HepG2 (cell line): Measurements from ENCODE around the gene ABRACL. TPM values are rescaled to one million over a fixed set of nuclear protein-coding genes. Genes with fewer than 3 reads are reported as not detected.

Source experiments
- ARID3A ChIP-seq: IDR thresholded peaks from 2 replicates; pipeline ENCODE4 v1.6.1; 2012; ENCODE audit warnings: low read depth, low read length, improper control_type of control experiment
- ARNT2 ChIP-seq: sonication (generic); formaldehyde crosslinking; IDR thresholded peaks from 2 replicates; pipeline ENCODE4 v1.8.0; 2022; ENCODE audit warnings: mild to moderate bottlenecking, low read depth, missing genetic modification reagents, moderate library complexity
- ATF4 ChIP-seq, 2 experiments: fragments of 450-650 bp in 1 of 2; sonication (generic) in 1 of 2; formaldehyde crosslinking; IDR thresholded peaks; 2 replicates each; pipeline versions ENCODE4 v1.5.0 to v1.8.0; 2020 to 2022; ENCODE audit warnings: mild to moderate bottlenecking in 1 of 2, missing genetic modification reagents in 1 of 2
- CERS6 ChIP-seq: sonication (generic); formaldehyde crosslinking; IDR thresholded peaks from 2 replicates; pipeline ENCODE4 v1.5.0; 2020; ENCODE audit warnings: missing genetic modification reagents
- GATAD2A ChIP-seq: IDR thresholded peaks from 2 replicates; pipeline ENCODE4 v1.6.1; 2016
- HOXA3 ChIP-seq: sonication (generic); formaldehyde crosslinking; IDR thresholded peaks from 2 replicates; pipeline ENCODE4 v1.5.0; 2020; ENCODE audit warnings: missing genetic modification reagents
- HOXA5 ChIP-seq: sonication (generic); formaldehyde crosslinking; IDR thresholded peaks from 2 replicates; pipeline ENCODE4 v1.4.0; 2020; ENCODE audit warnings: missing genetic modification reagents
- ISX ChIP-seq: sonication (generic); formaldehyde crosslinking; conservative IDR thresholded peaks from 2 replicates; pipeline ENCODE4 v1.5.0; 2020; ENCODE audit warnings: missing genetic modification reagents
- MIXL1 ChIP-seq: IDR thresholded peaks from 2 replicates; pipeline ENCODE4 v1.6.1; 2016
- RARA ChIP-seq: IDR thresholded peaks from 2 replicates; pipeline ENCODE4 v1.6.1; 2016; ENCODE audit warnings: missing genetic modification reagents, missing compliant biosample characterization
- RCOR2 ChIP-seq: IDR thresholded peaks from 2 replicates; pipeline ENCODE4 v1.6.1; 2016; ENCODE audit warnings: missing biosample characterization, missing genetic modification reagents
- RXRB ChIP-seq: IDR thresholded peaks from 2 replicates; pipeline ENCODE4 v1.6.1; 2016; ENCODE audit warnings: borderline replicate concordance, missing genetic modification reagents, missing compliant biosample characterization
- SETDB1 ChIP-seq: sonication (generic); formaldehyde crosslinking; IDR thresholded peaks from 2 replicates; pipeline ENCODE4 v1.5.1; 2020; ENCODE audit warnings: missing genetic modification reagents, mild to moderate bottlenecking, borderline replicate concordance
- SOX13 ChIP-seq, 3 experiments: fragments of 450-650 bp in 1 of 3; sonication (generic) in 1 of 3; formaldehyde crosslinking in 1 of 3; IDR thresholded peaks in 2 of 3; conservative IDR thresholded peaks in 1 of 3; 2 replicates each; pipeline versions ENCODE4 v1.5.0 to v1.6.1; 2016 to 2020; ENCODE audit warnings: antibody characterized with exemption in 1 of 3, mild to moderate bottlenecking in 1 of 3, missing compliant biosample characterization in 1 of 3, missing genetic modification reagents in 1 of 3, moderate library complexity in 1 of 3
- SOX5 ChIP-seq: IDR thresholded peaks from 2 replicates; pipeline ENCODE4 v1.6.1; 2016; ENCODE audit warnings: borderline replicate concordance
- TCF7 ChIP-seq: sonication (generic); IDR thresholded peaks from 2 replicates; pipeline ENCODE4 v1.6.1; 2016; ENCODE audit warnings: antibody characterized with exemption, low read depth
- TOPORS ChIP-seq: sonication (generic); formaldehyde crosslinking; IDR thresholded peaks from 2 replicates; pipeline ENCODE4 v1.8.0; 2023; ENCODE audit warnings: mild to moderate bottlenecking, missing genetic modification reagents
- ZBTB8A ChIP-seq: sonication (generic); formaldehyde crosslinking; IDR thresholded peaks from 2 replicates; pipeline ENCODE4 v1.4.0; 2020; ENCODE audit warnings: mild to moderate bottlenecking, low read depth, missing genetic modification reagents, borderline replicate concordance
- ZMYM2 ChIP-seq: sonication (generic); formaldehyde crosslinking; IDR thresholded peaks from 2 replicates; pipeline ENCODE4 v1.8.0; 2022; ENCODE audit warnings: mild to moderate bottlenecking, missing genetic modification reagents
- ZNF296 ChIP-seq: sonication (generic); formaldehyde crosslinking; conservative IDR thresholded peaks from 2 replicates; pipeline ENCODE4 v1.5.0; 2020; ENCODE audit warnings: mild to moderate bottlenecking, missing genetic modification reagents
- ZNF547 ChIP-seq: sonication (generic); formaldehyde crosslinking; IDR thresholded peaks from 2 replicates; pipeline ENCODE4 v1.5.1; 2020; ENCODE audit warnings: mild to moderate bottlenecking, missing genetic modification reagents
- polyA plus RNA-seq, 8 experiments: library from polyadenylated mRNA; depleted of rRNA in 3 of 8; stranded (reverse) in 7 of 8; unstranded in 1 of 8; fragments of >200 nt; fragmentation: Illumina TruSeq in 4 of 8; extraction: Trizol in 4 of 8; gene quantifications; 2 replicates each; pipeline versions ENCODE4 v1.2.1 to v1.2.3, GENCODE V29; 2011 to 2016; ENCODE audit warnings: low read depth in 4 of 8, missing spikeins in 1 of 8, mixed read lengths in 1 of 8; ENCODE audit not compliant: insufficient read depth in 1 of 8
- total RNA-seq, 5 experiments: library from RNA; depleted of rRNA; stranded (reverse); fragments of >200 nt; fragmentation: Illumina TruSeq; extraction: Trizol; gene quantifications; 2 replicates each; pipeline ENCODE4 v1.2.3, GENCODE V29; 2016; ENCODE audit warnings: low read depth in 1 of 5
- TF ChIP-seq, protein P1 (sequence below): sonication (generic); formaldehyde crosslinking; IDR thresholded peaks from 2 replicates; pipeline ENCODE4 v1.4.0; 2020; ENCODE audit warnings: missing genetic modification reagents
- TF ChIP-seq, protein P2 (sequence below): sonication (generic); formaldehyde crosslinking; conservative IDR thresholded peaks from 2 replicates; pipeline ENCODE4 v1.5.0; 2020; ENCODE audit warnings: missing genetic modification reagents

Gene ABRACL
- total and polyA plus RNA-seq, 2 of the 13 experiments (the other 11 are each of a cell fraction or from before 2014, with no cell fraction given): 1.4 to 5.4 TPM

DNA sequence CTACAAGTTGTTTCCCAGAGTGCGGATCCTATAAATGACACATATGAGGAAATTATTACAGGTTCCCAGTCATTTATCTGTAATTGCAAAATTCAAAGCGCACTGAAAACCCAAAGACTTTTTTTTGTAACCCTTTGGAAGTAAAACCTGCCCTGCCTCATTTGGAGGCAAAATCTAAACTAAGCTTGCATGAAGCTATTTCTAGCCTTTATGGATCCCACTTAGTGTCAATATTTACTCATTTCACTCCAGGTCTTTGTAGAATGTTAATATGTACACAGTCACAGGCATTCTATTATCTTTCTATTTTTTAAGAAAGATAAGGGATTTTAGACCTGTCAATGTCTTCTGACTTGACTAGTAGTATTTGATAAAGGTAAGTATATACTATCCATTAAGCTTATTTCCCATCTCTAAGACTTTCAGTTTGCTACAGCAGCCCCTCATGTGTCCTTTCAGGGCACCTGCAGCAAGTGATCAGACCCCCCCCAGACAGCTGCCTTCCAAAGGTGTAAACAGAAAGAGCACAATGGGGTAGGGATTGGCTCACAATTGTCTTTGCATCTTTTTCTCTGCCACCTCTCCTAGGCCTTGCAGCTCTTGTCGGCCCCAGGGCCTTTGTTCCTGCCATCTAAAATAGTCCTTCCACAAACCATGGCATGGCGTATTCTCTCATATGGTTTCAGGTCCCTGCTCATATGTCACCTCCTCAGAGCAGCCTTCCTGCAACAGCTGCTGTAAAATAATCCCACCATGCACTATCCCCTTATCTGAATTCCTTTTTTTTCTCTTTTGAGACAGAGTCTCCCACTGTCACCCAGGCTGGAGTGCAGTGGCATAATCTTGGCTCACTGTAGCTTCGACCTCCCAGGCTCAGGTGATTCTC, 39.2 kb upstream of the ABRACL start (continued):
- TF ChIP-seq ZBTB8A (CRISPR knock-in tag) (no peak), ARID3A (peak; percentile 54; the same call in 1 of the 2 replicates), ZNF547 (CRISPR knock-in tag) (no peak), SOX5 (CRISPR knock-in tag) (peak; percentile 95), ZNF296 (CRISPR knock-in tag) (no peak), RARA (CRISPR knock-in tag) (peak; percentile 65), TOPORS (CRISPR knock-in tag) (no peak), ISX (CRISPR knock-in tag) (no peak), GATAD2A (CRISPR knock-in tag) (peak; percentile 90), MIXL1 (CRISPR knock-in tag) (peak; percentile 69; the same call in 1 of the 2 replicates), CERS6 (no peak), ATF4 (CRISPR knock-in tag; IDR thresholded peaks at IDR 0.05) (0 out of 4 replicates have a peak, but pooled peaks of 1 of the 2 experiments have one; percentile 14), HOXA5 (CRISPR knock-in tag) (0 out of 2 replicates have a peak, but pooled peaks have one; percentile 59), ZMYM2 (peak; percentile 38; the same call in 1 of the 2 replicates), RCOR2 (CRISPR knock-in tag) (peak; percentile 54; the same call in 1 of the 2 replicates), SETDB1 (CRISPR knock-in tag) (no peak), HOXA3 (CRISPR knock-in tag) (no peak), SOX13 (IDR thresholded peaks at IDR 0.05) (peak; percentile 66), SOX13 (CRISPR knock-in tag; conservative IDR thresholded peaks at IDR 0.05 in 1 of 2, IDR thresholded peaks at IDR 0.05 in 1 of 2) (peak in 1 of 2 experiments; percentile 95; a peak in 2 of 4 replicates), RXRB (peak; percentile 51; the same call in 1 of the 2 replicates), TCF7 (peak; percentile 72; the same call in 1 of the 2 replicates), ARNT2 (CRISPR knock-in tag) (no peak)
- TF ChIP-seq, protein P1, sequence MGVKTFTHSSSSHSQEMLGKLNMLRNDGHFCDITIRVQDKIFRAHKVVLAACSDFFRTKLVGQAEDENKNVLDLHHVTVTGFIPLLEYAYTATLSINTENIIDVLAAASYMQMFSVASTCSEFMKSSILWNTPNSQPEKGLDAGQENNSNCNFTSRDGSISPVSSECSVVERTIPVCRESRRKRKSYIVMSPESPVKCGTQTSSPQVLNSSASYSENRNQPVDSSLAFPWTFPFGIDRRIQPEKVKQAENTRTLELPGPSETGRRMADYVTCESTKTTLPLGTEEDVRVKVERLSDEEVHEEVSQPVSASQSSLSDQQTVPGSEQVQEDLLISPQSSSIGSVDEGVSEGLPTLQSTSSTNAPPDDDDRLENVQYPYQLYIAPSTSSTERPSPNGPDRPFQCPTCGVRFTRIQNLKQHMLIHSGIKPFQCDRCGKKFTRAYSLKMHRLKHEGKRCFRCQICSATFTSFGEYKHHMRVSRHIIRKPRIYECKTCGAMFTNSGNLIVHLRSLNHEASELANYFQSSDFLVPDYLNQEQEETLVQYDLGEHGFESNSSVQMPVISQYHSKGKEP (CRISPR knock-in tag): no peak
- TF ChIP-seq, protein P2, sequence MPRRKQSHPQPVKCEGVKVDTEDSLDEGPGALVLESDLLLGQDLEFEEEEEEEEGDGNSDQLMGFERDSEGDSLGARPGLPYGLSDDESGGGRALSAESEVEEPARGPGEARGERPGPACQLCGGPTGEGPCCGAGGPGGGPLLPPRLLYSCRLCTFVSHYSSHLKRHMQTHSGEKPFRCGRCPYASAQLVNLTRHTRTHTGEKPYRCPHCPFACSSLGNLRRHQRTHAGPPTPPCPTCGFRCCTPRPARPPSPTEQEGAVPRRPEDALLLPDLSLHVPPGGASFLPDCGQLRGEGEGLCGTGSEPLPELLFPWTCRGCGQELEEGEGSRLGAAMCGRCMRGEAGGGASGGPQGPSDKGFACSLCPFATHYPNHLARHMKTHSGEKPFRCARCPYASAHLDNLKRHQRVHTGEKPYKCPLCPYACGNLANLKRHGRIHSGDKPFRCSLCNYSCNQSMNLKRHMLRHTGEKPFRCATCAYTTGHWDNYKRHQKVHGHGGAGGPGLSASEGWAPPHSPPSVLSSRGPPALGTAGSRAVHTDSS (CRISPR knock-in tag): no peak
